NB4 (cell line): Measurements from ENCODE around the gene TFG.

Experiments
- DNase-seq: peaks from one replicate; pipeline ENCODE4 v3.0.0; 2010; ENCODE audit warnings: low read depth
- H3K4me3 ChIP-seq: one replicate; pipeline ENCODE4 v1.5.1; 2011; ENCODE audit warnings: mild to moderate bottlenecking, low read depth, low read length, moderate library complexity
- CTCF ChIP-seq: IDR thresholded peaks from one replicate; pipeline ENCODE4 v1.5.1; 2012; ENCODE audit warnings: low read depth, low read length
- MAX ChIP-seq: IDR thresholded peaks from 2 replicates; pipeline ENCODE4 v1.6.1; 2011; ENCODE audit warnings: low read depth, low read length
- MYC ChIP-seq: IDR thresholded peaks from 2 replicates; pipeline ENCODE4 v1.6.1; 2011; ENCODE audit warnings: low read depth, low read length
- POLR2A ChIP-seq: IDR thresholded peaks from 2 replicates; pipeline ENCODE4 v1.6.1; 2011; ENCODE audit warnings: mild to moderate bottlenecking; ENCODE audit not compliant: insufficient read length; ENCODE audit errors: extremely low read depth

TFG gene

GRCh38 chr3:100697172-100697571, 12.1 kb upstream of the TFG start:
- DNase-seq = no peak
- TF ChIP-seq CTCF (no peak), MYC (no peak), POLR2A (no peak), MAX (no peak)
- no peak overlapping the region for H3K4me3 ChIP-seq

- H3K4me3 ChIP-seq = no peak overlapping the region
- no peak for DNase-seq
- no peak for TF ChIP-seq MYC
- no peak for TF ChIP-seq CTCF
- no peak for TF ChIP-seq MAX
- TF ChIP-seq POLR2A = no peak
These were observed 11.5 kb upstream of the TFG start for GRCh38 chr3:100697723-100698285.

- no peak for DNase-seq
- no peak overlapping the region for H3K4me3 ChIP-seq
- no peak for TF ChIP-seq POLR2A
- no peak for TF ChIP-seq MYC
- TF ChIP-seq CTCF = no peak
- no peak for TF ChIP-seq MAX
These were observed 10.6 kb upstream of the TFG start for GRCh38 chr3:100698736-100699135.

- no peak for TF ChIP-seq MYC
- TF ChIP-seq POLR2A = no peak
- TF ChIP-seq CTCF = no peak
- no peak for TF ChIP-seq MAX
- DNase-seq = no peak
- H3K4me3 ChIP-seq = no peak overlapping the region
These were observed 8.6 kb upstream of the TFG start for GRCh38 chr3:100700708-100701107.

- no peak for TF ChIP-seq MYC
- no peak for TF ChIP-seq MAX
- TF ChIP-seq CTCF = no peak
- no peak for TF ChIP-seq POLR2A
- DNase-seq = no peak
These were observed 7.0 kb upstream of the TFG start for GRCh38 chr3:100702082-100702979.

More at GRCh38 chr3:100702082-100702979, 7.0 kb upstream of the TFG start:
- no peak overlapping the region for H3K4me3 ChIP-seq
